Stimulated activated CD8-positive, alpha-beta memory T cell treated with anti-CD3 and anti-CD28 coated beads, Interleukin-12 subunit alpha, Interleukin-12 subunit beta, amount 100 ng/mL, for 4 hours (primary cell): ENCODE data around the gene SNX9.

ENCODE experiments used
- DNase-seq: peaks from one replicate; pipeline ENCODE4 v3.0.0-alpha.2; 2020; ENCODE audit warnings: low read depth

Gene SNX9

GRCh38 chr6:157804448-157805327, 18.4 kb upstream of the SNX9 start:
- no peak for DNase-seq

GRCh38 chr6:157806131-157806855, 16.8 kb upstream of the SNX9 start:
- no peak for DNase-seq

- DNase-seq = no peak
Observed at GRCh38 chr6:157806856-157807215, 16.2 kb upstream of the SNX9 start.

GRCh38 chr6:157808405-157808950, 14.6 kb upstream of the SNX9 start:
- no peak for DNase-seq

GRCh38 chr6:157809613-157810012, 13.4 kb upstream of the SNX9 start:
- no peak for DNase-seq

- DNase-seq = no peak
Observed at GRCh38 chr6:157811137-157811475, 11.9 kb upstream of the SNX9 start.

GRCh38 chr6:157811476-157812173, 11.4 kb upstream of the SNX9 start:
- DNase-seq = no peak

- DNase-seq = no peak
Observed at GRCh38 chr6:157812425-157813171, 10.4 kb upstream of the SNX9 start.

- no peak for DNase-seq
Observed at GRCh38 chr6:157813191-157813590, 9.9 kb upstream of the SNX9 start.

GRCh38 chr6:157813750-157814455, 9.1 kb upstream of the SNX9 start:
- DNase-seq = no peak

GRCh38 chr6:157814883-157815282, 8.2 kb upstream of the SNX9 start:
- DNase-seq = no peak

- no peak for DNase-seq
Observed at GRCh38 chr6:157821342-157822033, 1.6 kb upstream of the SNX9 start.

- no peak for DNase-seq
Observed at GRCh38 chr6:157822245-157823000, 623 bp upstream of the SNX9 start.

GRCh38 chr6:157823528-157824370, 703 bp downstream of the SNX9 start:
- DNase-seq = peak; percentile 58

GRCh38 chr6:157825243-157825904, 2.3 kb downstream of the SNX9 start:
- DNase-seq = no peak

GRCh38 chr6:157830354-157831017, 7.4 kb downstream of the SNX9 start:
- no peak for DNase-seq

- DNase-seq = no peak
Observed at GRCh38 chr6:157831018-157831369, 7.9 kb downstream of the SNX9 start.
